Parathyroid adenoma (tissue), 2 donors: ENCODE results near the gene POU5F1.

Experiments
- H2AFZ ChIP-seq: fragments of 300-600 bp; sonication (generic); one replicate; pipeline ENCODE4 v1.7.0; 2017; ENCODE audit warnings: antibody characterized with exemption, mild to moderate bottlenecking
- H3K27ac ChIP-seq: fragments of 300-600 bp; sonication (generic); one replicate; pipeline ENCODE4 v1.7.0; 2017
- H3K27me3 ChIP-seq: fragments of 300-600 bp; sonication (generic); one replicate; pipeline ENCODE4 v1.7.0; 2017; ENCODE audit warnings: low read length; ENCODE audit not compliant: control insufficient read depth, insufficient read depth
- H3K36me3 ChIP-seq: fragments of 300-600 bp; sonication (generic); one replicate; pipeline ENCODE4 v1.7.0; 2017; ENCODE audit warnings: low read length; ENCODE audit not compliant: control insufficient read depth, insufficient read depth
- H3K4me1 ChIP-seq: fragments of 300-600 bp; sonication (generic); one replicate; pipeline ENCODE4 v1.7.0; 2017; ENCODE audit warnings: control low read depth
- H3K4me2 ChIP-seq: fragments of 300-600 bp; sonication (generic); one replicate; pipeline ENCODE4 v1.7.0; 2017; ENCODE audit warnings: low read length
- H3K4me3 ChIP-seq: fragments of 300-600 bp; sonication (generic); one replicate; pipeline ENCODE4 v1.7.0; 2017; ENCODE audit warnings: low read depth, low read length
- H3K79me2 ChIP-seq: fragments of 300-600 bp; sonication (generic); one replicate; pipeline ENCODE4 v1.7.0; 2017; ENCODE audit warnings: control low read depth
- H3K9ac ChIP-seq: fragments of 300-600 bp; sonication (generic); one replicate; pipeline ENCODE4 v1.7.0; 2017; ENCODE audit warnings: mild to moderate bottlenecking
- H3K9me3 ChIP-seq: fragments of 300-600 bp; sonication (generic); one replicate; pipeline ENCODE4 v1.7.0; 2017; ENCODE audit warnings: low read length; ENCODE audit not compliant: control insufficient read depth
- CTCF ChIP-seq: fragments of 300-600 bp; sonication (generic); IDR thresholded peaks from one replicate; pipeline ENCODE4 v1.7.0; 2017; ENCODE audit warnings: antibody characterized with exemption, mild to moderate bottlenecking
- donor health status: primary hyperparathyroidism.

POU5F1 gene

GRCh38 chr6:31158140-31158862 lies 12.2 kb downstream of the POU5F1 start, which contains the start of gene TCF19:
TSS of gene TCF19 (plus strand) at chr6:31158589. CDS start at chr6:31159470, 881 bp downstream.
- Histone ChIP-seq H3K27ac (peak within 1 kb of the TSS; percentile 37), H3K36me3 (no peaks in the 10 kb centered on the region), H2AFZ (peak within 1 kb of the TSS; percentile 94), H3K4me3 (peak within 1 kb of the TSS; percentile 73), H3K9me3 (no peaks in the 10 kb centered on the region), H3K4me2 (peak within 1 kb of the TSS; percentile 81), H3K4me1 (peaks cover 3% of the 10 kb centered on the region), H3K27me3 (no peaks in the 10 kb centered on the region), H3K9ac (peak within 1 kb of the TSS; percentile 63), H3K79me2 (no peaks in the 10 kb centered on the region)
- no peak for TF ChIP-seq CTCF

GRCh38 chr6:31157513-31158139 lies 12.9 kb downstream of the POU5F1 start, which contains the start of gene CCHCR1:
TSS of gene CCHCR1 (minus strand) at chr6:31157802. CDS start at chr6:31157600, 202 bp downstream.
- TF ChIP-seq CTCF = no peak

GRCh38 chr6:31156641-31157040 lies 13.8 kb downstream of the POU5F1 start:
- Histone ChIP-seq H3K36me3 (no peaks in the 10 kb centered on the region), H3K4me3 (no peak overlapping the region), H3K27ac (no peak overlapping the region), H3K4me1 (peaks cover 3% of the 10 kb centered on the region), H3K9ac (no peak overlapping the region), H3K4me2 (no peak overlapping the region), H3K79me2 (no peaks in the 10 kb centered on the region), H3K27me3 (no peaks in the 10 kb centered on the region), H2AFZ (no peak overlapping the region), H3K9me3 (no peaks in the 10 kb centered on the region)
- no peak for TF ChIP-seq CTCF

More at GRCh38 chr6:31157513-31158139, 12.9 kb downstream of the POU5F1 start, which contains the start of gene CCHCR1:
- Histone ChIP-seq H3K4me3 (peak within 1 kb of the TSS; percentile 73), H3K36me3 (no peaks in the 10 kb centered on the region), H3K27ac (peak within 1 kb of the TSS; percentile 37), H3K4me2 (peak within 1 kb of the TSS; percentile 81), H2AFZ (peak within 1 kb of the TSS; percentile 94), H3K4me1 (peaks cover 3% of the 10 kb centered on the region), H3K27me3 (no peaks in the 10 kb centered on the region), H3K9ac (peak within 1 kb of the TSS; percentile 63), H3K9me3 (no peaks in the 10 kb centered on the region), H3K79me2 (no peaks in the 10 kb centered on the region)

- no peaks in the 10 kb centered on the region for H3K27me3 ChIP-seq
- H3K27ac ChIP-seq = no peak overlapping the region
- no peak overlapping the region for H3K4me3 ChIP-seq
- H3K9ac ChIP-seq = no peak overlapping the region
- peaks cover 3% of the 10 kb centered on the region for H3K4me1 ChIP-seq
- no peak overlapping the region for H3K4me2 ChIP-seq
- H3K36me3 ChIP-seq = no peaks in the 10 kb centered on the region
- no peaks in the 10 kb centered on the region for H3K9me3 ChIP-seq
- no peaks in the 10 kb centered on the region for H3K79me2 ChIP-seq
- H2AFZ ChIP-seq = no peak overlapping the region
- TF ChIP-seq CTCF = no peak
Observed at GRCh38 chr6:31154436-31154835, 16.0 kb downstream of the POU5F1 start.
